ENCODE measurements around the gene CDHR1.
"Not testable (repeated sequence)": the region's sequence is repeated elsewhere in the genome, so short reads cannot be mapped to it uniquely, and the experiment has no call there.

DNA sequence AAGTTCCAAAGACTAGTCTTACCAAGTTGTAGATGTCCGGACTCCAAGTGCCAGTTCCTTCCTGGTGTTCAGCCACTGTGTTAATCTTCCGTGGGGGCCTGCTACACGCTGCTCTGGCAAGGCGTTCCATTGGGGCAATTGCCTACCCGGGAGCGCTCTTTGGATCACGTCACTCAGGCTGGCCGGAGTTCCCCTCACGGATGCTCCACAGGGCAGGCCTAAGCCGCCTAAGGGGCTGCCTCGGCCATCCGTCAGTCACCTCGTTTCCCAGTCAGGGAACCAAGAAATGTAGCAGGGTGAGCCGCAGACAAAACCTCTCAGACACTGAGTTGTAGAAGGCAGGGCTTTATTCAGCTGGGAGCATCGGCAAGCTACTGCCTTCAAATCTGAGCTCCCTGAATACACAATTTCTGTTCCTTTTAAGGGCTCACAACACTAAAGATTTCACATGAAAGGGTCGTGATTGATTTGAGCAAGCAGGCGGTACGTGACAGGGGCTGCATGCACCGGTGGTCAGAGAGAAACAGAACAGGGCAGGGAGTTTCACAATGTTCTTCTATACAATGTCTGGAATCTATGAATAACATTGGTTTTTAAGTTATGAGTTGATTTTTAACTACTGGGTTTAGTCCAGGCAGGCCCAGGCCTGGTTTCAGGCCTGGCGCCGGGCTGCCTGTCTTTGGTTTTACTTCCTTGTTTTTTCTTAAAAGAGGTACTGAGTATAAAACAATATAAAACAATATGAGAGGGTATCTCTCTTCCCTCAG is 22.5 kb upstream of the CDHR1 start:
- TF ChIP-seq, protein P1, sequence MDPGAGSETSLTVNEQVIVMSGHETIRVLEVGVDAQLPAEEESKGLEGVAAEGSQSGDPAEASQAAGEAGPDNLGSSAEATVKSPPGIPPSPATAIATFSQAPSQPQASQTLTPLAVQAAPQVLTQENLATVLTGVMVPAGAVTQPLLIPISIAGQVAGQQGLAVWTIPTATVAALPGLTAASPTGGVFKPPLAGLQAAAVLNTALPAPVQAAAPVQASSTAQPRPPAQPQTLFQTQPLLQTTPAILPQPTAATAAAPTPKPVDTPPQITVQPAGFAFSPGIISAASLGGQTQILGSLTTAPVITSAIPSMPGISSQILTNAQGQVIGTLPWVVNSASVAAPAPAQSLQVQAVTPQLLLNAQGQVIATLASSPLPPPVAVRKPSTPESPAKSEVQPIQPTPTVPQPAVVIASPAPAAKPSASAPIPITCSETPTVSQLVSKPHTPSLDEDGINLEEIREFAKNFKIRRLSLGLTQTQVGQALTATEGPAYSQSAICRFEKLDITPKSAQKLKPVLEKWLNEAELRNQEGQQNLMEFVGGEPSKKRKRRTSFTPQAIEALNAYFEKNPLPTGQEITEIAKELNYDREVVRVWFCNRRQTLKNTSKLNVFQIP (CRISPR knock-in tag; IDR thresholded peaks at IDR 0.05; ENCODE audit: borderline replicate concordance, low read depth), result not testable (repeated sequence)
- TF ChIP-seq ARNTL (CRISPR knock-in tag; IDR thresholded peaks at IDR 0.05; ENCODE audit: borderline replicate concordance, low read depth); ZC3H10 (CRISPR knock-in tag; IDR thresholded peaks at IDR 0.05); ZNF70 (CRISPR knock-in tag; IDR thresholded peaks at IDR 0.05); ZFP3 (CRISPR knock-in tag; IDR thresholded peaks at IDR 0.05): not testable (repeated sequence)
- TF ChIP-seq, protein P2, sequence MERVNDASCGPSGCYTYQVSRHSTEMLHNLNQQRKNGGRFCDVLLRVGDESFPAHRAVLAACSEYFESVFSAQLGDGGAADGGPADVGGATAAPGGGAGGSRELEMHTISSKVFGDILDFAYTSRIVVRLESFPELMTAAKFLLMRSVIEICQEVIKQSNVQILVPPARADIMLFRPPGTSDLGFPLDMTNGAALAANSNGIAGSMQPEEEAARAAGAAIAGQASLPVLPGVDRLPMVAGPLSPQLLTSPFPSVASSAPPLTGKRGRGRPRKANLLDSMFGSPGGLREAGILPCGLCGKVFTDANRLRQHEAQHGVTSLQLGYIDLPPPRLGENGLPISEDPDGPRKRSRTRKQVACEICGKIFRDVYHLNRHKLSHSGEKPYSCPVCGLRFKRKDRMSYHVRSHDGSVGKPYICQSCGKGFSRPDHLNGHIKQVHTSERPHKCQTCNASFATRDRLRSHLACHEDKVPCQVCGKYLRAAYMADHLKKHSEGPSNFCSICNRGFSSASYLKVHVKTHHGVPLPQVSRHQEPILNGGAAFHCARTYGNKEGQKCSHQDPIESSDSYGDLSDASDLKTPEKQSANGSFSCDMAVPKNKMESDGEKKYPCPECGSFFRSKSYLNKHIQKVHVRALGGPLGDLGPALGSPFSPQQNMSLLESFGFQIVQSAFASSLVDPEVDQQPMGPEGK (CRISPR knock-in tag; IDR thresholded peaks at IDR 0.05; ENCODE audit: borderline replicate concordance), result not testable (repeated sequence)
- TF ChIP-seq, protein P3, sequence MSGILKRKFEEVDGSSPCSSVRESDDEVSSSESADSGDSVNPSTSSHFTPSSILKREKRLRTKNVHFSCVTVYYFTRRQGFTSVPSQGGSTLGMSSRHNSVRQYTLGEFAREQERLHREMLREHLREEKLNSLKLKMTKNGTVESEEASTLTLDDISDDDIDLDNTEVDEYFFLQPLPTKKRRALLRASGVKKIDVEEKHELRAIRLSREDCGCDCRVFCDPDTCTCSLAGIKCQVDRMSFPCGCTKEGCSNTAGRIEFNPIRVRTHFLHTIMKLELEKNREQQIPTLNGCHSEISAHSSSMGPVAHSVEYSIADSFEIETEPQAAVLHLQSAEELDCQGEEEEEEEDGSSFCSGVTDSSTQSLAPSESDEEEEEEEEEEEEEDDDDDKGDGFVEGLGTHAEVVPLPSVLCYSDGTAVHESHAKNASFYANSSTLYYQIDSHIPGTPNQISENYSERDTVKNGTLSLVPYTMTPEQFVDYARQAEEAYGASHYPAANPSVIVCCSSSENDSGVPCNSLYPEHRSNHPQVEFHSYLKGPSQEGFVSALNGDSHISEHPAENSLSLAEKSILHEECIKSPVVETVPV (CRISPR knock-in tag; IDR thresholded peaks at IDR 0.05), result not testable (repeated sequence)

All from SK-N-SH treated with all-trans-retinoic acid at 6 μM for 48 hours (cell line).